SK-N-SH (cell line): ENCODE data around the gene FBXO2. TPM values are rescaled to one million over a fixed set of nuclear protein-coding genes. Genes with fewer than 3 reads are reported as not detected.
A peak's percentile ranks its signal among the peaks of the same experiment; 100 is the strongest.

ENCODE experiments used
- CTCF ChIA-PET: fragments of 300-600, 350-600 bp; formaldehyde crosslinking; extraction: SDS; loops from one replicate; lab custom pipeline; 2021; lab: Yijun Ruan, JAX
- POLR2A ChIA-PET: fragments of 350-600 bp; sonication (Branson Sonifier 250); formaldehyde crosslinking; extraction: SDS; loops from one replicate; lab custom pipeline; 2020; ENCODE audit warnings: antibody characterized with exemption, inconsistent platforms; lab: Yijun Ruan, JAX
- DNase-seq: peaks from one replicate; pipeline ENCODE4 v3.0.0; 2012
- H2AFZ ChIP-seq: fragments of 200-600 bp; sonication (generic); 2 replicates; pipeline ENCODE4 v1.8.1; 2016; ENCODE audit warnings: antibody characterized with exemption, mild to moderate bottlenecking, low read depth
- H3F3A ChIP-seq: fragments of 200-600 bp; sonication (generic); replicated peaks from 2 replicates; pipeline ENCODE3; 2016; ENCODE audit warnings: antibody characterized with exemption, mild to moderate bottlenecking; ENCODE audit not compliant: insufficient read depth
- H3K27ac ChIP-seq, 2 experiments: fragments of 200-500 bp in 1 of 2; fragments of 200-600 bp in 1 of 2; sonication (Bioruptor generic) in 1 of 2; sonication (generic), shearing (Covaris generic) in 1 of 2; 2 replicates each; pipeline versions ENCODE4 v1.5.1 to v1.6.1; 2014 to 2016; ENCODE audit warnings: low read depth in 2 of 2, inconsistent platforms in 1 of 2, low read length in 1 of 2, mild to moderate bottlenecking in 1 of 2, mixed read lengths in 1 of 2
- H3K27me3 ChIP-seq: fragments of 200-600 bp; sonication (generic), shearing (Covaris generic); 2 replicates; pipeline ENCODE4 v1.6.1; 2016; ENCODE audit warnings: mixed run types; ENCODE audit not compliant: insufficient read depth
- H3K36me3 ChIP-seq, 2 experiments: fragments of 200-500 bp in 1 of 2; fragments of 200-600 bp in 1 of 2; sonication (Bioruptor generic) in 1 of 2; sonication (generic) in 1 of 2; replicated peaks in 1 of 2; 2 replicates each; pipeline versions ENCODE3 to v1.5.1; 2014 to 2016; ENCODE audit warnings: low read length in 1 of 2, mild to moderate bottlenecking in 1 of 2; ENCODE audit not compliant: insufficient read depth in 2 of 2, control insufficient read depth in 1 of 2
- H3K4me1 ChIP-seq, 2 experiments: fragments of 200-500 bp in 1 of 2; fragments of 200-600 bp in 1 of 2; sonication (Bioruptor generic) in 1 of 2; sonication (generic), shearing (Covaris generic) in 1 of 2; 2 replicates each; pipeline versions ENCODE4 v1.5.1 to v1.6.1; 2014 to 2016; ENCODE audit warnings: low read depth in 1 of 2, low read length in 1 of 2, mixed run types in 1 of 2; ENCODE audit not compliant: insufficient read depth in 2 of 2, control insufficient read depth in 1 of 2
- H3K4me2 ChIP-seq: fragments of 200-600 bp; sonication (generic), shearing (Covaris generic); 2 replicates; pipeline ENCODE4 v1.6.1; 2017; ENCODE audit warnings: mixed run types
- H3K4me3 ChIP-seq, 2 experiments: fragments of 200-500 bp in 1 of 2; fragments of 200-600 bp in 1 of 2; sonication (Bioruptor generic) in 1 of 2; sonication (generic), shearing (Covaris generic) in 1 of 2; 2 replicates each; pipeline versions ENCODE4 v1.5.1 to v1.8.1; 2014 to 2016; ENCODE audit warnings: low read depth in 2 of 2, inconsistent platforms in 1 of 2, low read length in 1 of 2, mild to moderate bottlenecking in 1 of 2, mixed read lengths in 1 of 2, moderate library complexity in 1 of 2
- H3K79me2 ChIP-seq: fragments of 200-600 bp; sonication (generic); 2 replicates; pipeline ENCODE4 v1.8.1; 2017; ENCODE audit warnings: mild to moderate bottlenecking; ENCODE audit not compliant: insufficient read depth
- H3K9ac ChIP-seq: fragments of 200-600 bp; sonication (generic); 2 replicates; pipeline ENCODE4 v1.6.1; 2017; ENCODE audit warnings: mixed run types
- H3K9me2 ChIP-seq: fragments of 200-600 bp; sonication (generic); 2 replicates; pipeline ENCODE4 v1.6.1; 2017; ENCODE audit warnings: mixed run types
- H3K9me3 ChIP-seq: fragments of 200-600 bp; sonication (generic); 2 replicates; pipeline ENCODE4 v1.6.1; 2017; ENCODE audit warnings: mixed run types, mild to moderate bottlenecking, moderate library complexity
- H4K20me1 ChIP-seq: fragments of 200-600 bp; sonication (generic); 2 replicates; pipeline ENCODE4 v1.6.1; 2017; ENCODE audit warnings: mild to moderate bottlenecking, mixed run types; ENCODE audit not compliant: insufficient read depth
- FOSL2 ChIP-seq: IDR thresholded peaks from 2 replicates; pipeline ENCODE4 v1.4.0; 2012; ENCODE audit warnings: low read depth, mild to moderate bottlenecking, moderate library complexity, borderline replicate concordance
- FOXJ3 ChIP-seq: sonication (generic); formaldehyde crosslinking; IDR thresholded peaks from 2 replicates; pipeline ENCODE4 v1.5.1; 2020; ENCODE audit warnings: mild to moderate bottlenecking, missing genetic modification reagents
- FOXM1 ChIP-seq: IDR thresholded peaks from 2 replicates; pipeline ENCODE4 v1.4.0; 2012; ENCODE audit warnings: low read depth, mild to moderate bottlenecking
- GABPA ChIP-seq: IDR thresholded peaks from 2 replicates; pipeline ENCODE4 v1.4.0; 2012; ENCODE audit warnings: low read depth, mild to moderate bottlenecking
- GATA2 ChIP-seq: sonication (generic); formaldehyde crosslinking; IDR thresholded peaks from 2 replicates; pipeline ENCODE4 v1.5.0; 2020; ENCODE audit warnings: mild to moderate bottlenecking, missing genetic modification reagents
- MEF2A ChIP-seq: IDR thresholded peaks from 2 replicates; pipeline ENCODE4 v1.4.0; 2012; ENCODE audit warnings: low read depth, borderline replicate concordance
- NRF1 ChIP-seq: IDR thresholded peaks from 2 replicates; pipeline ENCODE4 v1.6.1; 2012; ENCODE audit warnings: low read depth, mild to moderate bottlenecking, low read length
- RAD21 ChIP-seq: IDR thresholded peaks from 2 replicates; pipeline ENCODE4 v1.6.1; 2012; ENCODE audit warnings: mild to moderate bottlenecking, low read length
- RFX5 ChIP-seq: IDR thresholded peaks from 2 replicates; pipeline ENCODE4 v1.6.1; 2012; ENCODE audit warnings: mild to moderate bottlenecking, improper control_type of control experiment, low read length
- SIN3A ChIP-seq: IDR thresholded peaks from 2 replicates; pipeline ENCODE4 v1.6.1; 2012; ENCODE audit warnings: low read depth, mild to moderate bottlenecking, low read length, moderate library complexity, borderline replicate concordance
- SMC3 ChIP-seq: IDR thresholded peaks from 2 replicates; pipeline ENCODE4 v1.6.1; 2012; ENCODE audit warnings: low read depth, low read length, improper control_type of control experiment
- TAF1 ChIP-seq: IDR thresholded peaks from 2 replicates; pipeline ENCODE4 v1.6.1; 2012; ENCODE audit warnings: low read depth, mild to moderate bottlenecking, low read length, moderate library complexity, borderline replicate concordance
- TEAD4 ChIP-seq: IDR thresholded peaks from 2 replicates; pipeline ENCODE4 v1.4.0; 2012; ENCODE audit warnings: mild to moderate bottlenecking, borderline replicate concordance; ENCODE audit not compliant: insufficient read depth
- YY1 ChIP-seq: IDR thresholded peaks from 2 replicates; pipeline ENCODE4 v1.4.0; 2012; ENCODE audit warnings: low read depth, mild to moderate bottlenecking
- WGBS: methylation state at CpG from one replicate; pipeline ENCODE4 v1.1.6; 2017; ENCODE audit warnings: low lambda C conversion rate; 5-methylcytosine and 5-hydroxymethylcytosine counted together
- polyA plus RNA-seq, 3 experiments: library from polyadenylated mRNA; depleted of rRNA; stranded (reverse); fragments of >200 nt; gene quantifications; 2 replicates each; pipeline ENCODE4 v1.2.3, GENCODE V29; 2012
- TF ChIP-seq, protein P1 (sequence below): IDR thresholded peaks from 2 replicates; pipeline ENCODE4 v1.4.0; 2012; ENCODE audit warnings: low read depth, borderline replicate concordance
- TF ChIP-seq, protein P2 (sequence below): fragments of 200-600 bp; sonication (generic); IDR thresholded peaks from 2 replicates; pipeline ENCODE4 v1.6.1; 2017; ENCODE audit warnings: antibody characterized with exemption, mild to moderate bottlenecking, moderate library complexity
- TF ChIP-seq, protein P3 (sequence below): IDR thresholded peaks from 2 replicates; pipeline ENCODE4 v1.4.0; 2012; ENCODE audit warnings: low read depth, borderline replicate concordance
- TF ChIP-seq, protein P4 (sequence below): IDR thresholded peaks from 2 replicates; pipeline ENCODE4 v1.6.1; 2012; ENCODE audit warnings: mild to moderate bottlenecking, low read depth, low read length, moderate library complexity

The FBXO2 gene
- polyA plus RNA-seq, 1 of the 3 experiments (the other 2 are of a cell fraction), result 21.7 TPM

DNA sequence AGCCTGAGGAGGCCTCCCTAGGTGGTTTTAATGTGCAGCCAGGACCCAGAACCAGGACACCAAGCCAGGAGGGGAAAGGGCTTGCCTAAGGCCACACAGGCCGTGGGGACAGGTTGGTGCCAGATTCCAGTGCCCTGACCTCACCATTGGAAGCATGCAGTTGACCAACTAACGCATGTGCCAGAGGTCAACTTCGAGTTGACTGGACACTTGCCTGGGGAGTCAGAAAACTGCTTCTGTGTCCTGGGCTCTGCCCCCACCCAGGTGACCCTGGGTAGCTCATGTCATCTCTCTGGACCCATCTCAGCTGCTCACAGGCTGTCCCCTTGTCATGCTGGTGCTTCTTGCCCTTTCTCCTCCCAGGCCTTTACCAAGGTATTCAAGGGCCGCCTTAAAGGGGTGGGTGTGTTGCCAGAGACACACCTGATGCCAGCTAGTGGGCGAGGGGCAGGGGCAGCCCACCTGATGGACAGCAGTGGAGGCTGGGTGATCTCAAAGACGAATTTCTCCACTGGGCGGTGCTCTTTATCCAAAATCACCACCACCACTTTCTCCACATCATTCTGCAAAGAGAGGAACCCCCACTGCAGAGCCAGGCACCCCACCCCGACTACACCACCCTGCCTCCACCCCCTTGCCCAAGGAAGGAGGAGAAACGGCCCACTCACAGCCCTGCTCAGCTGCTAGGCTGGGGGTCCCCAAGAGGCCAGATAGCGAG, 22.3 kb upstream of the FBXO2 start:
- Histone ChIP-seq H3K79me2 (peaks cover 18% of the 10 kb centered on the region; the same call in 1 of the 2 replicates), H3K9me2 (no peaks in the 10 kb centered on the region), H3K9ac (no peak overlapping the region), H3K27ac (no peak overlapping the region), H3K4me2 (no peak overlapping the region), H4K20me1 (no peaks in the 10 kb centered on the region), H3F3A (no peaks in the 10 kb centered on the region), H3K4me1 (peaks cover 0 to 6% of the 10 kb centered on the region in 2 experiments; a peak in 1 of 4 replicates), H3K27me3 (no peaks in the 10 kb centered on the region), H3K4me3 (no peak overlapping the region), H3K9me3 (no peaks in the 10 kb centered on the region), H3K36me3 (peaks cover 9 to 33% of the 10 kb centered on the region in 2 experiments), H2AFZ (no peak overlapping the region)
- TF ChIP-seq SMC3, result peak; percentile 24; the same call in 1 of the 2 replicates
- no peak for TF ChIP-seq TAF1
- peak; percentile 30 for TF ChIP-seq RAD21
- POLR2A ChIA-PET, result no interaction called here
- DNase-seq, result no peak
- CTCF ChIA-PET, result interaction anchor here (1.1 to 5.9 kb wide), 9 partner anchors 9 to 639 kb away, joined by 3 to 46 read pairs (median 5); partner anchors contain the start of gene FBXO6
- 76% methylated on average over 5 of the region's 10 CpGs for WGBS

DNA sequence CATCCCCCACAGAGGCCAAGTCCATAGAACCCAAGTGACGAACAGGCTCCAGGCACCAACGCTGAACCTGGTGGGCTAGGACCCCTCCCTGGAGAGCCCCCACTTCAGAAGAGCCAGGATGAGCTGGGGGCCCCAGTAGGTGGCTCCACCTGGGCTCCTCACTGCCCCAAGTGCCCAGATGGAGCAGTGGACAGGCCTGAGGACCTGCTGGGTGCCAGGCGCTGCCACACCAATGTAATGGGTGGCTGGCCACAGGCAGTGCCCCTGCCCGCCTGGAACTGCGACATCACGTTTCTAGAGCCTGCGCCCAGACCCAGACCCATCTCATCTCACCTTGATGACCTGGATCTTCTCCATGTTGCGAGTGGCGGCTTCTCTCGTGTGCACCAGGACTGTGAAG, 21.1 kb upstream of the FBXO2 start:
- H3K27ac ChIP-seq, result no peak overlapping the region
- H3K36me3 ChIP-seq, result peaks cover 9 to 33% of the 10 kb centered on the region in 2 experiments
- no peak overlapping the region for H3K4me2 ChIP-seq
- CTCF ChIA-PET, result interaction anchor here (1.9 to 5.9 kb wide), 5 partner anchors 11 to 638 kb away, joined by 5 to 46 read pairs (median 12); partner anchors contain the start of gene FBXO6
- no peaks in the 10 kb centered on the region for H3K9me2 ChIP-seq
- 100% methylated on average over 8 of the region's 10 CpGs for WGBS
- no peak overlapping the region for H3K9ac ChIP-seq
- no peak overlapping the region for H2AFZ ChIP-seq
- H3F3A ChIP-seq, result no peaks in the 10 kb centered on the region
- H3K4me1 ChIP-seq, result peaks cover 0 to 2% of the 10 kb centered on the region in 2 experiments; a peak in 1 of 4 replicates
- POLR2A ChIA-PET, result no interaction called here
- peaks cover 17% of the 10 kb centered on the region; the same call in 1 of the 2 replicates for H3K79me2 ChIP-seq
- H3K4me3 ChIP-seq, result no peak overlapping the region
- H3K9me3 ChIP-seq, result no peaks in the 10 kb centered on the region
- H3K27me3 ChIP-seq, result no peaks in the 10 kb centered on the region
- TF ChIP-seq, protein P1, sequence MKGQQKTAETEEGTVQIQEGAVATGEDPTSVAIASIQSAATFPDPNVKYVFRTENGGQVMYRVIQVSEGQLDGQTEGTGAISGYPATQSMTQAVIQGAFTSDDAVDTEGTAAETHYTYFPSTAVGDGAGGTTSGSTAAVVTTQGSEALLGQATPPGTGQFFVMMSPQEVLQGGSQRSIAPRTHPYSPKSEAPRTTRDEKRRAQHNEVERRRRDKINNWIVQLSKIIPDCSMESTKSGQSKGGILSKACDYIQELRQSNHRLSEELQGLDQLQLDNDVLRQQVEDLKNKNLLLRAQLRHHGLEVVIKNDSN, result no peak
- TF ChIP-seq FOXJ3 (CRISPR knock-in tag), result no peak
- TF ChIP-seq, protein P2, sequence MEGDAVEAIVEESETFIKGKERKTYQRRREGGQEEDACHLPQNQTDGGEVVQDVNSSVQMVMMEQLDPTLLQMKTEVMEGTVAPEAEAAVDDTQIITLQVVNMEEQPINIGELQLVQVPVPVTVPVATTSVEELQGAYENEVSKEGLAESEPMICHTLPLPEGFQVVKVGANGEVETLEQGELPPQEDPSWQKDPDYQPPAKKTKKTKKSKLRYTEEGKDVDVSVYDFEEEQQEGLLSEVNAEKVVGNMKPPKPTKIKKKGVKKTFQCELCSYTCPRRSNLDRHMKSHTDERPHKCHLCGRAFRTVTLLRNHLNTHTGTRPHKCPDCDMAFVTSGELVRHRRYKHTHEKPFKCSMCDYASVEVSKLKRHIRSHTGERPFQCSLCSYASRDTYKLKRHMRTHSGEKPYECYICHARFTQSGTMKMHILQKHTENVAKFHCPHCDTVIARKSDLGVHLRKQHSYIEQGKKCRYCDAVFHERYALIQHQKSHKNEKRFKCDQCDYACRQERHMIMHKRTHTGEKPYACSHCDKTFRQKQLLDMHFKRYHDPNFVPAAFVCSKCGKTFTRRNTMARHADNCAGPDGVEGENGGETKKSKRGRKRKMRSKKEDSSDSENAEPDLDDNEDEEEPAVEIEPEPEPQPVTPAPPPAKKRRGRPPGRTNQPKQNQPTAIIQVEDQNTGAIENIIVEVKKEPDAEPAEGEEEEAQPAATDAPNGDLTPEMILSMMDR, result no peak
- TF ChIP-seq, protein P3, sequence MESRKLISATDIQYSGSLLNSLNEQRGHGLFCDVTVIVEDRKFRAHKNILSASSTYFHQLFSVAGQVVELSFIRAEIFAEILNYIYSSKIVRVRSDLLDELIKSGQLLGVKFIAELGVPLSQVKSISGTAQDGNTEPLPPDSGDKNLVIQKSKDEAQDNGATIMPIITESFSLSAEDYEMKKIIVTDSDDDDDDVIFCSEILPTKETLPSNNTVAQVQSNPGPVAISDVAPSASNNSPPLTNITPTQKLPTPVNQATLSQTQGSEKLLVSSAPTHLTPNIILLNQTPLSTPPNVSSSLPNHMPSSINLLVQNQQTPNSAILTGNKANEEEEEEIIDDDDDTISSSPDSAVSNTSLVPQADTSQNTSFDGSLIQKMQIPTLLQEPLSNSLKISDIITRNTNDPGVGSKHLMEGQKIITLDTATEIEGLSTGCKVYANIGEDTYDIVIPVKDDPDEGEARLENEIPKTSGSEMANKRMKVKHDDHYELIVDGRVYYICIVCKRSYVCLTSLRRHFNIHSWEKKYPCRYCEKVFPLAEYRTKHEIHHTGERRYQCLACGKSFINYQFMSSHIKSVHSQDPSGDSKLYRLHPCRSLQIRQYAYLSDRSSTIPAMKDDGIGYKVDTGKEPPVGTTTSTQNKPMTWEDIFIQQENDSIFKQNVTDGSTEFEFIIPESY, result no peak
- TF ChIP-seq TEAD4, result no peak
- TF ChIP-seq MEF2A, result no peak
- no peak for TF ChIP-seq GABPA
- TF ChIP-seq SIN3A, result no peak
- no peak for TF ChIP-seq YY1
- no peak for TF ChIP-seq FOXM1
- TF ChIP-seq FOSL2, result no peak
- no peak for TF ChIP-seq NRF1
- TF ChIP-seq RAD21, result no peak
- no peak for TF ChIP-seq GATA2 (CRISPR knock-in tag)
- no peak for TF ChIP-seq TAF1
- TF ChIP-seq, protein P4, sequence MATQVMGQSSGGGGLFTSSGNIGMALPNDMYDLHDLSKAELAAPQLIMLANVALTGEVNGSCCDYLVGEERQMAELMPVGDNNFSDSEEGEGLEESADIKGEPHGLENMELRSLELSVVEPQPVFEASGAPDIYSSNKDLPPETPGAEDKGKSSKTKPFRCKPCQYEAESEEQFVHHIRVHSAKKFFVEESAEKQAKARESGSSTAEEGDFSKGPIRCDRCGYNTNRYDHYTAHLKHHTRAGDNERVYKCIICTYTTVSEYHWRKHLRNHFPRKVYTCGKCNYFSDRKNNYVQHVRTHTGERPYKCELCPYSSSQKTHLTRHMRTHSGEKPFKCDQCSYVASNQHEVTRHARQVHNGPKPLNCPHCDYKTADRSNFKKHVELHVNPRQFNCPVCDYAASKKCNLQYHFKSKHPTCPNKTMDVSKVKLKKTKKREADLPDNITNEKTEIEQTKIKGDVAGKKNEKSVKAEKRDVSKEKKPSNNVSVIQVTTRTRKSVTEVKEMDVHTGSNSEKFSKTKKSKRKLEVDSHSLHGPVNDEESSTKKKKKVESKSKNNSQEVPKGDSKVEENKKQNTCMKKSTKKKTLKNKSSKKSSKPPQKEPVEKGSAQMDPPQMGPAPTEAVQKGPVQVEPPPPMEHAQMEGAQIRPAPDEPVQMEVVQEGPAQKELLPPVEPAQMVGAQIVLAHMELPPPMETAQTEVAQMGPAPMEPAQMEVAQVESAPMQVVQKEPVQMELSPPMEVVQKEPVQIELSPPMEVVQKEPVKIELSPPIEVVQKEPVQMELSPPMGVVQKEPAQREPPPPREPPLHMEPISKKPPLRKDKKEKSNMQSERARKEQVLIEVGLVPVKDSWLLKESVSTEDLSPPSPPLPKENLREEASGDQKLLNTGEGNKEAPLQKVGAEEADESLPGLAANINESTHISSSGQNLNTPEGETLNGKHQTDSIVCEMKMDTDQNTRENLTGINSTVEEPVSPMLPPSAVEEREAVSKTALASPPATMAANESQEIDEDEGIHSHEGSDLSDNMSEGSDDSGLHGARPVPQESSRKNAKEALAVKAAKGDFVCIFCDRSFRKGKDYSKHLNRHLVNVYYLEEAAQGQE, result no peak
- TF ChIP-seq RFX5, result no peak
- no peaks in the 10 kb centered on the region for H4K20me1 ChIP-seq
- DNase-seq, result no peak
